Measurements from ENCODE around the gene VSIG10L2. TPM values are rescaled to one million over a fixed set of nuclear protein-coding genes. Genes with fewer than 3 reads are reported as not detected.

Gene VSIG10L2
- total RNA-seq, 1 donor from 2014 or later: not detected

DNA sequence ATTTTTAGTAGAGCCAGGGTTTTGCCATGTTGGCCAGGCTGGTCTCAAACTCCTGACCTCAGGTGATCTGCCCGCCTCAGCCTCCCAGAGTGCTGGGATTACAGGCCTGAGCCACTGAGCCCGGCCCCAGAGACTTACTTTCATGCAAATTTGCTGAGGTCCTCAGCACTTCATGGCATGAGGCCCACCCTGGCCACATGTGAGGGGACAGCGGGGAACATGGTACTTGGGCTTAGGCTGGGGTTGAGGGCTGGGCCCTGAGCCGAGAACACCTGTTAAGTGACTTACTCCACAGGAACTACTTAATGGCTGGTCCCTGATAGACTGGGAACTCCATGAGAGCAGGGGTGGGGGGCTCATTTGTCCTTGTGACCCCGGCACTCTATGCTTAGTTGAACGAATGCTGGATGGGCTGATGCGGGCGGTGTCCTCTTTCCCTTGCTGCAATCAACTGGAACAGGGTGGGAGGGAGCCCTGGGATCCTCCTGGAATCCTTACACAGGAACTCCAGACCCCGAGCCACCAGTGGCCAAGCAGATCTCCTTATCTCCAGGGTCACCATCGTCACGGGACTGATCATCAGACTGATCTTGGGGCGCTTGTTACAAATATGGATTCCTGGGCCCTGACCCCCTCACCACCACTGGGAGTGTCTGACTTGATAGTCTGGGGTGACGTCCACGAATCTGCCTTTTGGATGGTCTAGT is 1.0 kb downstream of the VSIG10L2 start:
- H3K79me2 ChIP-seq (ENCODE audit: insufficient read depth, low read length): no peaks in the 10 kb centered on the region
- H3K27ac ChIP-seq (ENCODE audit: low read depth, low read length): no peak overlapping the region
- H4K20me1 ChIP-seq (ENCODE audit: insufficient read depth, low read length): no peaks in the 10 kb centered on the region
- no peaks in the 10 kb centered on the region for H3K4me1 ChIP-seq (ENCODE audit: insufficient read depth, low read length)
- TF ChIP-seq, protein P1, sequence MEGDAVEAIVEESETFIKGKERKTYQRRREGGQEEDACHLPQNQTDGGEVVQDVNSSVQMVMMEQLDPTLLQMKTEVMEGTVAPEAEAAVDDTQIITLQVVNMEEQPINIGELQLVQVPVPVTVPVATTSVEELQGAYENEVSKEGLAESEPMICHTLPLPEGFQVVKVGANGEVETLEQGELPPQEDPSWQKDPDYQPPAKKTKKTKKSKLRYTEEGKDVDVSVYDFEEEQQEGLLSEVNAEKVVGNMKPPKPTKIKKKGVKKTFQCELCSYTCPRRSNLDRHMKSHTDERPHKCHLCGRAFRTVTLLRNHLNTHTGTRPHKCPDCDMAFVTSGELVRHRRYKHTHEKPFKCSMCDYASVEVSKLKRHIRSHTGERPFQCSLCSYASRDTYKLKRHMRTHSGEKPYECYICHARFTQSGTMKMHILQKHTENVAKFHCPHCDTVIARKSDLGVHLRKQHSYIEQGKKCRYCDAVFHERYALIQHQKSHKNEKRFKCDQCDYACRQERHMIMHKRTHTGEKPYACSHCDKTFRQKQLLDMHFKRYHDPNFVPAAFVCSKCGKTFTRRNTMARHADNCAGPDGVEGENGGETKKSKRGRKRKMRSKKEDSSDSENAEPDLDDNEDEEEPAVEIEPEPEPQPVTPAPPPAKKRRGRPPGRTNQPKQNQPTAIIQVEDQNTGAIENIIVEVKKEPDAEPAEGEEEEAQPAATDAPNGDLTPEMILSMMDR (IDR thresholded peaks at IDR 0.05; ENCODE audit: insufficient read depth, low read depth, low read length): no peak
- TF ChIP-seq EZH2 (IDR thresholded peaks at IDR 0.05; ENCODE audit: insufficient read depth, low read length): no peak
- H3K9me3 ChIP-seq (ENCODE audit: insufficient read depth, low read depth, low read length): no peaks in the 10 kb centered on the region
- FAIRE-seq (no peak), DNase-seq (ENCODE audit: low read depth) (no peak)
- H3K4me3 ChIP-seq (ENCODE audit: insufficient read depth, low read depth, low read length): no peak overlapping the region
- no peak overlapping the region for H2AFZ ChIP-seq (ENCODE audit: low read depth, low read length)
- H3K27me3 ChIP-seq (ENCODE audit: insufficient read depth, low read length): peaks cover 2% of the 10 kb centered on the region
- Mint-ChIP-seq H3K36me3 (ENCODE audit: low read depth, unreplicated experiment) (no peaks in the 10 kb centered on the region), H3K27me3 (ENCODE audit: low read depth, unreplicated experiment) (peaks cover 17% of the 10 kb centered on the region), H3K4me3 (ENCODE audit: unreplicated experiment) (no peak overlapping the region), H3K9me3 (ENCODE audit: unreplicated experiment) (no peaks in the 10 kb centered on the region), H3K27ac (ENCODE audit: unreplicated experiment) (no peak overlapping the region), H3K4me1 (ENCODE audit: low read depth, unreplicated experiment) (no peaks in the 10 kb centered on the region)
- H3K9ac ChIP-seq (ENCODE audit: low read length): no peak overlapping the region
- no peak overlapping the region for H3K4me2 ChIP-seq (ENCODE audit: low read length)
- no peaks in the 10 kb centered on the region for H3K36me3 ChIP-seq (ENCODE audit: insufficient read depth, low read length)

DNA sequence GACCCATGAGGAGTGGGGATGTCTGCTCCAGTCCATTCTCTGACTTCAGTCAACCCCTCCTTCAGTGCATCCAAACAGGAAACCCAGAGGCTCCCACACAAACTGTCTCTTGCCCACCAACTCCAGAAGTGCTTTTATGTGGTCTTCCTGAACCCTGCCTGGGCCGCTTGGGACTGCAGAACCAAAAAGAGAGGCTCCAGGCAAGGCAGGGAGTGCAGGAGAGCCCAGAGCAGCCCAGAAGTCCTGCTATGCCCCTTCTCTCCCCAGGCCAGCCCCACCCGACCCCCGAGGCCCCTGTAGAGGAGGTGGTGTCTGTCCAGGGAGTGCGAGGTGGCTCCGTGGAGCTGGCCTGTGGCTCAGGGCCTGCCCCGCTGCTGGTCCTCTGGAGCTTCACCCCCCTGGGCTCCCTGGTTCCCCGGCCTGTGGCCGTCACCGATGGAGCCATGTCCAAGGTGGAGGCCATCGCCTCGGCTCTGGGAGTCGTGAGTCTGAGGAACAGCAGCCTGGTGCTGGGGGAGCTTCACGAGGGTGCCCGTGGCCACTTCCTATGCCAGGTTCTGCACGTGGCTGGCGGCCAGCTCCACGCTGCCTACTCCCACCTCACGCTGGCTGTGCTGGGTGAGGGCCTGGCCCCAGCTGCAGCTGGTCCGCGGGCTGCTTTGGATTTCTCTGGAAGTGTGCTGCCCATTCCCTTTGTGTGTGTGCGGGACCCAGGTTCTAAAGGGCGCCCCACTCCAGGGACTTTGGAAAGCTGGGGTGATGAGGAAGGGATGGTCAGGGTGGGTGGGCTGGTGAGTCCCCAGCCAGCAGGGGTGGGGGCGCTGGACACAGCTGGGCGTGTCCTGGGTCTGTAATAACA is 1.8 kb downstream of the VSIG10L2 start:
- Mint-ChIP-seq H3K4me1 (ENCODE audit: low read depth, unreplicated experiment) (no peaks in the 10 kb centered on the region), H3K4me3 (ENCODE audit: unreplicated experiment) (no peak overlapping the region), H3K27me3 (ENCODE audit: low read depth, unreplicated experiment) (peaks cover 14% of the 10 kb centered on the region), H3K36me3 (ENCODE audit: low read depth, unreplicated experiment) (no peaks in the 10 kb centered on the region), H3K27ac (ENCODE audit: unreplicated experiment) (no peak overlapping the region), H3K9me3 (ENCODE audit: unreplicated experiment) (no peaks in the 10 kb centered on the region)
- FAIRE-seq (no peak), DNase-seq (ENCODE audit: low read depth) (no peak)
- Histone ChIP-seq H3K4me2 (ENCODE audit: low read length) (no peak overlapping the region), H3K27me3 (ENCODE audit: insufficient read depth, low read length) (peaks cover 3% of the 10 kb centered on the region), H3K4me3 (ENCODE audit: insufficient read depth, low read depth, low read length) (no peak overlapping the region), H4K20me1 (ENCODE audit: insufficient read depth, low read length) (no peaks in the 10 kb centered on the region), H3K9ac (ENCODE audit: low read length) (no peak overlapping the region), H3K9me3 (ENCODE audit: insufficient read depth, low read depth, low read length) (no peaks in the 10 kb centered on the region), H2AFZ (ENCODE audit: low read depth, low read length) (no peak overlapping the region), H3K4me1 (ENCODE audit: insufficient read depth, low read length) (no peaks in the 10 kb centered on the region), H3K36me3 (ENCODE audit: insufficient read depth, low read length) (no peaks in the 10 kb centered on the region), H3K27ac (ENCODE audit: low read depth, low read length) (no peak overlapping the region), H3K79me2 (ENCODE audit: insufficient read depth, low read length) (no peaks in the 10 kb centered on the region)
- TF ChIP-seq, protein P1 (IDR thresholded peaks at IDR 0.05; ENCODE audit: insufficient read depth, low read depth, low read length): no peak
- TF ChIP-seq EZH2 (IDR thresholded peaks at IDR 0.05; ENCODE audit: insufficient read depth, low read length): no peak

All from astrocyte (in vitro differentiated cells and primary cell).